Stimulated activated naive CD8-positive, alpha-beta T cell treated with anti-CD3 and anti-CD28 coated beads, Interleukin-15, Interleukin-2, amounts not matched to agents 100 ng/mL and 50 ng/mL, for 24 hours (primary cell): ENCODE data around the gene LRRC2.

ENCODE experiments used
- H3K27ac Mint-ChIP-seq: one replicate; pipeline ENCODE4 v1.8.0; 2021; ENCODE audit warnings: mild to moderate bottlenecking, mixed read lengths
- H3K27me3 Mint-ChIP-seq: one replicate; pipeline ENCODE4 v1.8.0; 2021; ENCODE audit warnings: mixed read lengths
- H3K36me3 Mint-ChIP-seq: one replicate; pipeline ENCODE4 v1.8.0; 2021; ENCODE audit warnings: low read depth, mixed read lengths
- H3K4me1 Mint-ChIP-seq: one replicate; pipeline ENCODE4 v1.8.0; 2021; ENCODE audit warnings: low read depth, mixed read lengths
- H3K4me3 Mint-ChIP-seq: one replicate; pipeline ENCODE4 v1.8.0; 2021; ENCODE audit warnings: mild to moderate bottlenecking, mixed read lengths
- H3K9me3 Mint-ChIP-seq: one replicate; pipeline ENCODE4 v1.8.0; 2021; ENCODE audit warnings: mixed read lengths

LRRC2 gene

DNA sequence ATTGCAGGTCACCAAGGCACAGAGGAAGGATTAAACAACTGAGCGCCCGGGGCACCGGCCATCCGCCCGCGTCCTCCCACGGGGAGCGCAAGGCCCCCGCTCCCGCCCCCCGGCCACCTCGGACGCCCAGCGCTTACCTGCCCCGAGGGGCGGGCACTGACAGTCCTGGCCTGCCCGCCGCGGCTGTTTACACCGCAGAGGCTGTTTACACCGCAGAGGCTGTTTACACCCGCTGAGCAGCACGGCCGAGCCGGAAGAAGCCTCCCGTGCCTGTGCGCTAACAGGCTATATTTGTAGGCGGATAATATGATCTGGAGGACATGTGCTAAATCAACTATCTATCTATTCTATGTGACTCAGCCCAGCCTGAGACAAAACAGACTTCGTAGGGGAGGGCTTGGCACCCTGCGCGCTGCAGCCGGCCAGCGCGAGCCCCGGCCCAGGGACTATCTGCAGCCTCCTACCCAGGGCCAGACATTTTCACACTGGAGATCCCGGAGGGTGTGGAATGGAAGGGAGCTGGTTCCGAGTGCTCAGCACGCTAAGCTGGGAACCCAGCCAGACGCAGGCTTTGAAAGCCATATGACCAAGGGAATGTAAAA is at the start of gene LRRC2:
Gene LRRC2 (minus strand): TSS at position 263 of the 602 bp plus-strand sequence. CDS start 14,711 bp downstream, outside the sequence.
- peaks cover 15% of the 10 kb centered on the region for H3K4me1 Mint-ChIP-seq
- no peaks in the 10 kb centered on the region for H3K9me3 Mint-ChIP-seq
- H3K27me3 Mint-ChIP-seq = peaks cover 41% of the 10 kb centered on the region
- H3K36me3 Mint-ChIP-seq = no peaks in the 10 kb centered on the region
- peak within 1 kb of the TSS; percentile 69 for H3K4me3 Mint-ChIP-seq
- H3K27ac Mint-ChIP-seq = no peak within 1 kb of the TSS

- Mint-ChIP-seq H3K4me3 (no peak overlapping the region), H3K4me1 (no peaks in the 10 kb centered on the region), H3K36me3 (no peaks in the 10 kb centered on the region), H3K27ac (no peak overlapping the region), H3K27me3 (peaks cover 20% of the 10 kb centered on the region), H3K9me3 (no peaks in the 10 kb centered on the region)
Observed at GRCh38 chr3:46615050-46615775, 49.1 kb upstream of the LRRC2 start.

GRCh38 chr3:46614431-46614830 is 48.3 kb upstream of the LRRC2 start:
- H3K4me3 Mint-ChIP-seq = no peak overlapping the region
- no peaks in the 10 kb centered on the region for H3K4me1 Mint-ChIP-seq
- peaks cover 16% of the 10 kb centered on the region for H3K27me3 Mint-ChIP-seq
- H3K9me3 Mint-ChIP-seq = no peaks in the 10 kb centered on the region
- H3K27ac Mint-ChIP-seq = no peak overlapping the region
- H3K36me3 Mint-ChIP-seq = no peaks in the 10 kb centered on the region

DNA sequence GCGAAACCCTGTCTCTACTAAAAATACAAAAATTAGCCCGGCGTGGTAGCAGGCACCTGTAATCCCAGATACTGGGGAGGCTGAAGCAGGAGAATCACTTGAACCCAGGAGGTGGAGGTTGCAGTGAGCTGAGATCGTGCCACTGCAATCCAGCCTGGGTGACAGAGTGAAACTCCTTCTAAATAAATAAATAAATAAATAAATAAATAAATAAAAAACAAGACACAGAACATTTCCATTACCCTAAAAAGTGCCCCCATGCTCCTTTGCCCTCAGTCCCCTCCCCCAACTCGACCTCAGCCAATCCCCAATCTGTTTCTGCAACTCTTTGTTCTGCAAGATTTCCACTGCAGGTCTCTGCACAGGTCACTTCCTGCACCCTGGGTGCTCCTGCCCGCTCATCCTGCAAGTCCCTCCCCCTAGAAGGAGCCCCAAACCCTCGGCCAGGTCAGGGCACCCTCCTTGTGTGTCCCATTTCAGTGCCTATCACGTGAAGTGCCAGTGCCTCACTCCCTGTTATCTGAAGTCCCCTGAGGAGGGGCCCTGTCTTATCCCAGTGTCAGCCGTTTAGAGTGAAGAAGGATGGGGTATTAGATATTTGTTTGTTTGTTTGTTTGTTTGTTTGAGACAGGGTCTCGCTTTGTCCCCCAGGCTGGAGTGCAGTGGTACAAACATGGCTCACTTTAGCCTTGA is 47.4 kb upstream of the LRRC2 start:
- H3K27ac Mint-ChIP-seq = no peak overlapping the region
- no peaks in the 10 kb centered on the region for H3K9me3 Mint-ChIP-seq
- peaks cover 16% of the 10 kb centered on the region for H3K27me3 Mint-ChIP-seq
- H3K4me3 Mint-ChIP-seq = no peak overlapping the region
- no peaks in the 10 kb centered on the region for H3K36me3 Mint-ChIP-seq
- H3K4me1 Mint-ChIP-seq = no peaks in the 10 kb centered on the region

GRCh38 chr3:46612324-46612723 is 46.2 kb upstream of the LRRC2 start, which contains the start of gene FAM240A:
Gene FAM240A (plus strand): TSS chr3:46612525. CDS start chr3:46612684, 159 bp downstream.
- Mint-ChIP-seq H3K27me3 (peaks cover 16% of the 10 kb centered on the region), H3K4me1 (no peaks in the 10 kb centered on the region), H3K4me3 (no peak within 1 kb of the TSS), H3K36me3 (no peaks in the 10 kb centered on the region), H3K27ac (no peak within 1 kb of the TSS), H3K9me3 (no peaks in the 10 kb centered on the region)

- no peaks in the 10 kb centered on the region for H3K9me3 Mint-ChIP-seq
- H3K4me3 Mint-ChIP-seq = no peak overlapping the region
- H3K27me3 Mint-ChIP-seq = peaks cover 5% of the 10 kb centered on the region
- no peak overlapping the region for H3K27ac Mint-ChIP-seq
- no peaks in the 10 kb centered on the region for H3K36me3 Mint-ChIP-seq
- no peaks in the 10 kb centered on the region for H3K4me1 Mint-ChIP-seq
Observed at GRCh38 chr3:46609944-46610722, 44.0 kb upstream of the LRRC2 start.

GRCh38 chr3:46609212-46609721 is 43.2 kb upstream of the LRRC2 start:
- H3K27ac Mint-ChIP-seq = no peak overlapping the region

DNA sequence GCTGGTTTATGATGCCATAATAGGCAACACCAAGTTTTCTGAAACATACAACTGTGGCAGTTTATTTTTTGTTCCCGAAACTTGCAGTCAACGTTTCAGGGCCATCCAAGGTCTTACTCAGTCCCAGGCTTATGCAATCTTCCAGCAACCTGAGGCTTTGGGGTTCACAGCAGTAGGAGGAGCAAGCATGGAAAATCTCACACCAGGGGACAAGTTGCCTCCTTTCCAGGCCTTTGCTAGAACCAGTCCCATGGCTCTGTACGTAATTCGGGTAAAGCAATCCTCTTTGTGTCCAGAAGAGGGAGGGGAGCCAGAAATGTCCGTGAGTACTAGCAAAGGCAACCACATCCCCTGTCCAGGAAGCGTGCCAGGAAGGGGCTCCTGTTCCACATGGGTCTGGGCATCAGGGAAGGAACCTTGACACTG is 41.5 kb upstream of the LRRC2 start:
- no peaks in the 10 kb centered on the region for H3K9me3 Mint-ChIP-seq
- H3K4me1 Mint-ChIP-seq = no peaks in the 10 kb centered on the region
- H3K27me3 Mint-ChIP-seq = peaks cover 3% of the 10 kb centered on the region
- H3K36me3 Mint-ChIP-seq = no peaks in the 10 kb centered on the region
- no peak overlapping the region for H3K27ac Mint-ChIP-seq
- H3K4me3 Mint-ChIP-seq = no peak overlapping the region

More at GRCh38 chr3:46609212-46609721, 43.2 kb upstream of the LRRC2 start:
- Mint-ChIP-seq H3K4me1 (no peaks in the 10 kb centered on the region), H3K27me3 (peaks cover 5% of the 10 kb centered on the region), H3K4me3 (no peak overlapping the region), H3K36me3 (no peaks in the 10 kb centered on the region), H3K9me3 (no peaks in the 10 kb centered on the region)

DNA sequence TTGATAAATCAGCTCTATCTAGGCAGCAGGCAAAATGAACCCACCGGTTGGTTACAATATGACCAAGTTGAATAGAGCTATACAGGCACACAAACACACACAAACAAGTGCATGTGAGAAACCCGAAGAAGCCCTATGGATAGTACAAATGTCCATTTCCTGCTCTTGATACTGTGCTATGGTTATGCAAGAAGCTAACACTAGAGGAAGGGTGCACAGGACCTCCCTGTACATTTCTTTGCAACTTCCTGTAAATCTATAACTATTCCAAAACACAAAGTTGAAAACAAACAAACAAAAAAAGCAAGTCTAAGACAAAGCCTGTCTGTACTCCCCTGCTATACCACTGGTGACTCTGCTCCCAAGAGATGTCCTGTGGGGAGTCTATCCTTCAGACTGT is 38.0 kb upstream of the LRRC2 start:
- Mint-ChIP-seq H3K27ac (no peak overlapping the region), H3K36me3 (no peaks in the 10 kb centered on the region), H3K27me3 (no peaks in the 10 kb centered on the region), H3K4me1 (no peaks in the 10 kb centered on the region), H3K4me3 (no peak overlapping the region), H3K9me3 (no peaks in the 10 kb centered on the region)

- H3K4me1 Mint-ChIP-seq = no peaks in the 10 kb centered on the region
- no peaks in the 10 kb centered on the region for H3K9me3 Mint-ChIP-seq
- H3K36me3 Mint-ChIP-seq = no peaks in the 10 kb centered on the region
- H3K27me3 Mint-ChIP-seq = no peaks in the 10 kb centered on the region
- H3K27ac Mint-ChIP-seq = no peak overlapping the region
- H3K4me3 Mint-ChIP-seq = no peak overlapping the region
Observed at GRCh38 chr3:46603446-46604046, 37.4 kb upstream of the LRRC2 start.

- Mint-ChIP-seq H3K27me3 (no peaks in the 10 kb centered on the region), H3K4me1 (no peaks in the 10 kb centered on the region), H3K4me3 (no peak overlapping the region), H3K9me3 (no peaks in the 10 kb centered on the region), H3K36me3 (no peaks in the 10 kb centered on the region), H3K27ac (no peak overlapping the region)
Observed at GRCh38 chr3:46599590-46599989, 33.5 kb upstream of the LRRC2 start.

- Mint-ChIP-seq H3K9me3 (no peaks in the 10 kb centered on the region), H3K36me3 (no peaks in the 10 kb centered on the region), H3K4me3 (no peak overlapping the region), H3K4me1 (no peaks in the 10 kb centered on the region), H3K27ac (no peak overlapping the region), H3K27me3 (peaks cover 5% of the 10 kb centered on the region)
Observed at GRCh38 chr3:46595819-46596314, 29.8 kb upstream of the LRRC2 start.

- Mint-ChIP-seq H3K36me3 (no peaks in the 10 kb centered on the region), H3K4me1 (no peaks in the 10 kb centered on the region), H3K27ac (no peak overlapping the region), H3K4me3 (no peak overlapping the region), H3K9me3 (no peaks in the 10 kb centered on the region), H3K27me3 (peaks cover 5% of the 10 kb centered on the region)
Observed at GRCh38 chr3:46594723-46595122, 28.6 kb upstream of the LRRC2 start.

DNA sequence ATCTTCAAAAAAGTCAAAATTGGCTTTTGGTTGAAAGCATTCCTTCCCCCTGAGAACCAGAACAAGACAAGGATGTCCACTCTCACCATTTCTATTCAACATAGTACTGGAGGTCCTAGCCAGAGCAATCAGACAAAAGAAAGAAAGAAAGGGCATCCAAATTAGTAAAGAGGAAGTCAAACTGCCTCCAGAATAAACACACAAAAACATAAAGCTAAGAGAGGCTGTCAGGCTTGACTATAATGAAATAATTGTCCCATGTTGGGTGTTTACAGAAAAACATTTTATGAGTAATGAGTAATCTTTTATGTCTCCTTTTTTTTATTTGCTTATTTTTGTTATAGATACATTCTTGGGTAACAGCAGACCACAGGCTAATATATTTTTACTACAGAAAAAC is 27.9 kb upstream of the LRRC2 start:
- Mint-ChIP-seq H3K4me1 (no peaks in the 10 kb centered on the region), H3K27me3 (peaks cover 5% of the 10 kb centered on the region), H3K27ac (no peak overlapping the region), H3K4me3 (no peak overlapping the region), H3K36me3 (no peaks in the 10 kb centered on the region), H3K9me3 (no peaks in the 10 kb centered on the region)
